Ovary (tissue), 9 donors: ENCODE data around the gene AFAP1. TPM values are rescaled to one million over a fixed set of nuclear protein-coding genes. Genes with fewer than 3 reads are reported as not detected.

Experiments
- DNase-seq, 5 donors: peaks; one replicate each; pipeline ENCODE4 v3.0.0-alpha.2; 2019 to 2020
- H3K27ac ChIP-seq, 2 donors: fragments of 200-600 bp; one replicate each; pipeline versions ENCODE4 v1.5.1 to v1.8.0; 2019 to 2022
- H3K27me3 ChIP-seq: fragments of 200-600 bp; one replicate; pipeline ENCODE4 v1.8.0; 2022
- H3K36me3 ChIP-seq: fragments of 200-600 bp; sonication (generic); one replicate; pipeline ENCODE4 v1.5.1; 2019
- H3K4me1 ChIP-seq: one replicate; pipeline ENCODE4 v1.8.1; 2013; ENCODE audit warnings: mild to moderate bottlenecking, moderate library complexity; ENCODE audit not compliant: insufficient read depth
- H3K4me3 ChIP-seq: fragments of 200-600 bp; sonication (generic); one replicate; pipeline ENCODE4 v1.5.1; 2017
- H3K9me3 ChIP-seq, 2 donors: fragments of 200-600 bp in 1 of 2; sonication (generic) in 1 of 2; one replicate each; pipeline versions ENCODE4 v1.5.1 to v1.8.1; 2013 to 2019; ENCODE audit warnings: mild to moderate bottlenecking in 1 of 2, moderate library complexity in 1 of 2
- CTCF ChIP-seq, 3 donors: fragments of 450-650 bp in 2 of 3; fragments of 200-600 bp in 1 of 3; IDR thresholded peaks; one replicate each; pipeline versions ENCODE4 v1.5.1 to v1.8.0; 2016 to 2022; ENCODE audit warnings: antibody characterized with exemption in 3 of 3, mild to moderate bottlenecking in 1 of 3
- EP300 ChIP-seq: sonication (generic); formaldehyde crosslinking; IDR thresholded peaks from one replicate; pipeline ENCODE4 v1.6.1; 2017; ENCODE audit warnings: antibody characterized with exemption
- POLR2A ChIP-seq: fragments of 450-650 bp; IDR thresholded peaks from one replicate; pipeline ENCODE4 v1.6.1; 2017; ENCODE audit warnings: antibody characterized with exemption, mild to moderate bottlenecking, moderate library complexity
- WGBS, 3 donors: extraction: QIAGEN DNeasy Blood & Tissue Kit in 1 of 3; methylation state at CpG; one replicate each; pipeline versions ENCODE4 v1.1.5 to v1.1.7; 2013 to 2017; 5-methylcytosine and 5-hydroxymethylcytosine counted together
- intact Hi-C, 4 donors: fragments of 100-400 bp; cut with DNase I; formaldehyde crosslinking; loops; one replicate each; pipeline versions ENCODE4 v1.11.0 to v1.15.1; 2022 to 2023
- polyA plus RNA-seq, 2 donors: library from polyadenylated mRNA; stranded (reverse); fragments of 200-250 nt in 1 of 2; fragments of 350-450 nt in 1 of 2; fragmentation: Illumina TruSeq in 1 of 2; extraction: RNeasy Lipid Tissue Mini Kit (QIAGEN cat#74804) in 1 of 2; gene quantifications; one replicate each; pipeline ENCODE4 v1.2.3, GENCODE V29; 2013 to 2014
- total RNA-seq, 7 donors: library from RNA; depleted of rRNA in 2 of 7; stranded (reverse); fragments of >200 nt in 2 of 7; fragmentation: NEBNext Ultra II Directional in 3 of 7; extraction: Animal tissue kit (Norgen Biotek cat#: 25700) in 3 of 7; gene quantifications; one replicate each; pipeline versions ENCODE4 v1.1.0 to v1.2.4, GENCODE V29; 2016 to 2023
- donor health status: DM: no; HTN: no; CAD: no; lungs with moderate emphysema.
- donor health status: DM: no; HTN: no; CAD: no.
- donor health status: Bipolar disorder and iron deficiency.
- donor health status: DM: yes; HTN: yes; CAD: no.
- donor health status: DM: no; HTN: no; CAD: no.
- donor health status: DM: yes; HTN: yes; CAD: no.

AFAP1 gene
- total and polyA plus RNA-seq, 9 donors: 8.6 to 42.3 (median 23.0) TPM

GRCh38 chr4:7915875-7916242 lies 23.8 kb downstream of the AFAP1 start:
- TF ChIP-seq CTCF (IDR thresholded peaks at IDR 0.05) (no peak), EP300 (no peak), POLR2A (no peak)
- WGBS, 3 donors: 75 to 79% (median 79%) methylated on average over 6 of the region's 6 CpGs

GRCh38 chr4:7912826-7913225 lies 26.8 kb downstream of the AFAP1 start:
- Histone ChIP-seq H3K27me3 (no peaks in the 10 kb centered on the region), H3K4me3 (no peak overlapping the region), H3K4me1 (peaks cover 16% of the 10 kb centered on the region), H3K27ac (no peak overlapping the region), H3K36me3 (no peaks in the 10 kb centered on the region), H3K9me3 (no peaks in the 10 kb centered on the region)
- TF ChIP-seq CTCF (IDR thresholded peaks at IDR 0.05) (no peak), POLR2A (no peak), EP300 (no peak)
- intact Hi-C loops: no loop called here
- no peak for DNase-seq
- WGBS, 3 donors: 52 to 100% (median 96%) methylated on average over 1 of the region's 1 CpG

More at GRCh38 chr4:7915875-7916242, 23.8 kb downstream of the AFAP1 start:
- DNase-seq: no peak
- no peaks in the 10 kb centered on the region for H3K27me3 ChIP-seq
- no peak overlapping the region for H3K27ac ChIP-seq
- H3K36me3 ChIP-seq: no peaks in the 10 kb centered on the region
- intact Hi-C loops: no loop called here
- H3K4me1 ChIP-seq: peaks cover 13% of the 10 kb centered on the region
- H3K4me3 ChIP-seq: no peak overlapping the region
- no peaks in the 10 kb centered on the region for H3K9me3 ChIP-seq

GRCh38 chr4:7910952-7911578 lies 28.6 kb downstream of the AFAP1 start:
- Histone ChIP-seq H3K27ac (no peak overlapping the region), H3K4me1 (peaks cover 22% of the 10 kb centered on the region), H3K4me3 (no peak overlapping the region), H3K27me3 (no peaks in the 10 kb centered on the region), H3K9me3 (no peaks in the 10 kb centered on the region), H3K36me3 (no peaks in the 10 kb centered on the region)
- TF ChIP-seq EP300 (no peak), CTCF (IDR thresholded peaks at IDR 0.05) (no peak), POLR2A (no peak)
- intact Hi-C loops: no loop called here
- 43 to 60% (median 50%) methylated on average over 16 of the region's 16 CpGs for WGBS, 3 donors
- peak in 1 of 5 donors; percentile 37 for DNase-seq

- 83 to 92% (median 85%) methylated on average over 16 of the region's 16 CpGs for WGBS, 3 donors
- peak in 1 of 5 donors; percentile 42 for DNase-seq
- Histone ChIP-seq H3K27me3 (no peaks in the 10 kb centered on the region), H3K9me3 (no peaks in the 10 kb centered on the region), H3K27ac (no peak overlapping the region), H3K4me3 (no peak overlapping the region), H3K36me3 (no peaks in the 10 kb centered on the region), H3K4me1 (peaks cover 22% of the 10 kb centered on the region)
- TF ChIP-seq EP300 (no peak), POLR2A (no peak), CTCF (IDR thresholded peaks at IDR 0.05) (no peak)
- intact Hi-C loops: no loop called here
Measured at GRCh38 chr4:7910263-7910896, 29.3 kb downstream of the AFAP1 start.
